ENCODE data around the gene FAM210A.

The FAM210A gene

GRCh38 chr18:13725566-13726231 is 659 bp downstream of the FAM210A start:
- no peak for DNase-seq (ENCODE audit: extremely low read depth, low read depth)
- TF ChIP-seq CTCF (IDR thresholded peaks at IDR 0.05; ENCODE audit: low read depth, low read length, missing control alignments) = no peak

GRCh38 chr18:13720847-13721246 is 5.5 kb downstream of the FAM210A start:
- H3K4me3 ChIP-seq (replicated peaks; ENCODE audit: low read depth, low read length) = no peak overlapping the region
- no peak for TF ChIP-seq CTCF (IDR thresholded peaks at IDR 0.05; ENCODE audit: low read depth, low read length, missing control alignments)
- DNase-seq (ENCODE audit: extremely low read depth, low read depth) = no peak

More at GRCh38 chr18:13725566-13726231, 659 bp downstream of the FAM210A start:
- peak overlapping the region; percentile 84 for H3K4me3 ChIP-seq (replicated peaks; ENCODE audit: low read depth, low read length)

GRCh38 chr18:13720123-13720522 is 6.2 kb downstream of the FAM210A start:
- TF ChIP-seq CTCF (IDR thresholded peaks at IDR 0.05; ENCODE audit: low read depth, low read length, missing control alignments) = no peak
- H3K4me3 ChIP-seq (replicated peaks; ENCODE audit: low read depth, low read length) = no peak overlapping the region
- DNase-seq (ENCODE audit: extremely low read depth, low read depth) = no peak

GRCh38 chr18:13716916-13717315 is 9.4 kb downstream of the FAM210A start:
- no peak for TF ChIP-seq CTCF (IDR thresholded peaks at IDR 0.05; ENCODE audit: low read depth, low read length, missing control alignments)
- no peak for DNase-seq (ENCODE audit: extremely low read depth, low read depth)
- no peak overlapping the region for H3K4me3 ChIP-seq (replicated peaks; ENCODE audit: low read depth, low read length)

- DNase-seq (ENCODE audit: extremely low read depth, low read depth) = no peak
- no peak for TF ChIP-seq CTCF (IDR thresholded peaks at IDR 0.05; ENCODE audit: low read depth, low read length, missing control alignments)
- no peak overlapping the region for H3K4me3 ChIP-seq (replicated peaks; ENCODE audit: low read depth, low read length)
Measured at GRCh38 chr18:13715330-13715729, 11.0 kb downstream of the FAM210A start.

GRCh38 chr18:13713455-13714055 is 12.8 kb downstream of the FAM210A start:
- no peak for DNase-seq (ENCODE audit: extremely low read depth, low read depth)
- TF ChIP-seq CTCF (IDR thresholded peaks at IDR 0.05; ENCODE audit: low read depth, low read length, missing control alignments) = no peak
- no peak overlapping the region for H3K4me3 ChIP-seq (replicated peaks; ENCODE audit: low read depth, low read length)
